Stimulated activated effector memory CD8-positive, alpha-beta T cell treated with anti-CD3 and anti-CD28 coated beads, Interleukin-12 subunit alpha, Interleukin-12 subunit beta, amount 100 ng/mL, for 72 hours (primary cell): ENCODE data around the gene MYH4.

Experiments
- ATAC-seq: fragments of 150-1000 bp; cut with Tn5 transposase; 2 replicates; pipeline ENCODE4 v1.10.0; 2021
- DNase-seq, 2 donors: peaks; one replicate each; pipeline ENCODE4 v3.0.0; 2021 to 2022; ENCODE audit warnings: low spot score in 2 of 2
- H3K27ac Mint-ChIP-seq: one replicate; pipeline ENCODE4 v1.8.0; 2022; ENCODE audit warnings: mild to moderate bottlenecking, mixed read lengths
- H3K36me3 Mint-ChIP-seq: one replicate; pipeline ENCODE4 v1.8.0; 2022; ENCODE audit warnings: mild to moderate bottlenecking, mixed read lengths
- H3K4me1 Mint-ChIP-seq: one replicate; pipeline ENCODE4 v1.8.0; 2022; ENCODE audit warnings: mixed read lengths
- H3K4me3 Mint-ChIP-seq: one replicate; pipeline ENCODE4 v1.8.0; 2022; ENCODE audit warnings: mild to moderate bottlenecking, mixed read lengths
- H3K9me3 Mint-ChIP-seq: one replicate; pipeline ENCODE4 v1.8.0; 2022; ENCODE audit warnings: mixed read lengths

MYH4 gene

DNA sequence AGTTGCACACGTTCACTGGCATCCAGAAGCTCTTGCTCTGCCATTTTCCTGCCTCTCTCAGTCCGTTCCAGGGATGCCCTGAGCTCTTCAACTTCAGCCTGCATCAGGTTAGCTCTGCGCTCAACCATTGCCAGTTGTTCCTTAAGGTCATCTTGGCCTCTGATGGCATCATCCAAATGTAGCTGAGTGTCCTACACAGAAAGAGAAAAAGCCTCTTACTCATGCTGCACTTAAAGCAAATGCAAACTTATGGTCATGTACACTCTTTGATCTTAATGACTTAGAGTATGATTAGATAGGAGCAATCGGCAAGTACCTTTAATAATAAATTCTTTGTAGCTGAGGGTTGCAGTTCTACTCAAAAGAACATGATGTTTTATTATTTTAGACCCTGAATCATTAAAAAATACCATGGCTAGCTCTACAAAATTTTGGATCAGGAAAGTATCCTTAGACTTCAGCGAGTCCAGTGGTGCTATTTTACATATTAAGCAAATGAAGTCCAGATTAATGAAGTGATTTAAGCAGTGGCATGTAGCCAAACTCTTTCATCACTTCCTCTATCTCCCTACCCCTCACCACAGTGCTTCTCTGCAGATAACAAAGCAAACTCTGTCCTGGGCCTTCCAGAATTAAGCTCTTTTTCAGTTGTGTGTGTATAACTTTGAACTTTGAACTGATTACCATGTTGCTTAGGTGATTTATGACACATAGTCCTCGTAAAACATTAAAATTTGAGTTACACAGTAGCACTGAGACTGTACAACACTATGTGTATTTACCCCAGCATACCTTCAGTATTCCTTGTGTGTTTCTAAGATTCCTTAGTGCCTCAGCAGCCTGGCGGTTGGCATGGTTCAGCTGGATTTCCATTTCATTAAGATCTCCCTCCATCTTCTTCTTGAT lies 22.1 kb downstream of the MYH4 start:
- H3K4me1 Mint-ChIP-seq, result no peaks in the 10 kb centered on the region
- H3K9me3 Mint-ChIP-seq, result no peaks in the 10 kb centered on the region
- ATAC-seq (no peak), DNase-seq (no peak)
- H3K4me3 Mint-ChIP-seq, result no peak overlapping the region
- H3K36me3 Mint-ChIP-seq, result no peaks in the 10 kb centered on the region
- no peak overlapping the region for H3K27ac Mint-ChIP-seq

DNA sequence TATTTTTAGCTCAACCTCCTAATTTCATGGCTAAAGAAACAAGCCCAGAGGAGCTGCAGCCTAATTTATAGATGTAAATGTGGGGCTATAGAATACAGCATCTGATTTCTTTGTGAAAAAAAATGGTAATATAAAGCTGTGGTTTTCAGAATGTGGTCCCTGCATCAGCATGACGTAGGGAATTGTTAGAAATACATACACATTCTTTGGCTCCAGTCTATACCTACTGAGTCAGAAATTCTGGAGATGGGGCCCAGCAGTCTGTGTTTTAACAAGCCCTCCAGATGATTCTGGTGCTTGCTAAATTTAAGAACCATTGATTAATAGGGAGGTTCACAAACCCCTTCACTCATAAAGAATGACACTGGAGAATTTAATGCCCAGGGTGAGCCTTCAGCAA lies 29.5 kb downstream of the MYH4 start:
- DNase-seq, result no peak
- no peaks in the 10 kb centered on the region for H3K4me1 Mint-ChIP-seq
- H3K27ac Mint-ChIP-seq, result no peak overlapping the region
- H3K9me3 Mint-ChIP-seq, result no peaks in the 10 kb centered on the region
- no peaks in the 10 kb centered on the region for H3K36me3 Mint-ChIP-seq
- ATAC-seq, result no peak
- no peak overlapping the region for H3K4me3 Mint-ChIP-seq

DNA sequence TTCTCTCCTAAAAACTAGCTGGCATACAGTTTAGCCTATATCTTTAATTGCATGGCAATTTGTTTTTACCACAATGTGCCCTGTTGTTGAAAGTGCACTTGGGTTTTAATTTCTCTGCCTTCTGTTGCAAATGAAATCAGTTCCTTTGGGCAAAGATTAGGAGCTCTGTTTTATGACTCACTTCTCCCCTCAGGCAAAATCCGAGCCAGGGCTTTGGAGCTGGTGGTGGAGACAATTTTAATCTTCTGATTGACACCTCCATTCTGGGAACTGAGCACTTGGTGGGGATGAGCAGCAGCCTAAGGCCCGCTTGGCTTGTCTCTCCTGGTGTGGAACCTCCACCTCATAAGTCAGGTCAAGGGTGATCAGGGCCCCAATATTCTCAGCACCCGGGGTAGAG lies 34.3 kb downstream of the MYH4 start:
- Mint-ChIP-seq H3K4me1 (no peaks in the 10 kb centered on the region), H3K36me3 (no peaks in the 10 kb centered on the region), H3K4me3 (no peak overlapping the region), H3K9me3 (peaks cover 3% of the 10 kb centered on the region), H3K27ac (no peak overlapping the region)
- ATAC-seq (no peak), DNase-seq (no peak)

DNA sequence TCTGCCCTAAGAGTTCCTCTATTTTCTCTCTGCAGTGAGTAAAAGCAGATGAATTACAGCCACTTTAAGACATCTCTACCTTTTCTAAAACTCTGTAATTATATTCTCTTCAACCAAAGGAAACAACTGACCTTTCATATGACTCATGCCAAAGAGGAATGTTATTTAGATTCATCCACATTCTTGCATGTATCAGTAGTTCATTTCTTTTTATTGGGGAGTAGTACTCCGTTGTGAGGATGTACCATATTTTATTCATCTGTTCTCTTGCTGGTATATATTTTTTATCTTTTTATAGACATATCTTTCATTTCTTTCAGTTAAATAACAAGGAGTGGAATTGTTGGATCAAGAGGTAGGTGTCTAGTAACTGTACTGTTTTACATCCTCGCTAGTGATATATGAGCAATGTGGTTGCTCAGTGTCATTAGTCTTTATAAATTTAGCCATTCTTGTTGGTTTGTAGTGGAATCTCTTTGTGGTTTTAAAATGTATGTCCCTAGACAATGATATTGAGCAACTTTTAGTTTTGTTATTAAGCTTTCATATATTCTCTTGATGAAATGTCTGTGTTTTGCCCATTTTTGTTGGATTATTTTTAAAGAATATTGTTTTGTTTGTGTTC lies 39.8 kb downstream of the MYH4 start:
- no peak for DNase-seq
- H3K4me1 Mint-ChIP-seq, result no peaks in the 10 kb centered on the region
- H3K36me3 Mint-ChIP-seq, result no peaks in the 10 kb centered on the region
- H3K9me3 Mint-ChIP-seq, result peaks cover 3% of the 10 kb centered on the region
- no peak for ATAC-seq
- no peak overlapping the region for H3K4me3 Mint-ChIP-seq
- H3K27ac Mint-ChIP-seq, result no peak overlapping the region

DNA sequence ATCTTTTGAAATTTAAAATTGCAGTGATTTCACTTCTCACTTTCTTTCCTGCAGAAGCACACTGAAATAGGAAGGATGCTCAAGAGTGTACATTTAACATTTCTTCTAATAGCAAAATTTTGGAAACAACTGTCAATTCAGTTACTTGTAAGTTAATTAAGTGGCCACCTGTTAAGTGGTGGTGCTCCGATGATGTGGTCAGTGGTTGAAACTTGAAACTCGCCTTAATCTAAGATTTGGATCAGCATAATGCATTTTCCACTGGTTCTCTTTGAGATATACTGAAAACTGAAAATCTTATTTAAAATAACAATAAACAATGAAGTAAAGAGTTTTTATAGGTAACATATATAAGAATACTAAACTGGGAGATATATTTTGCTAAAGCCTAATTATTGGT lies 40.6 kb downstream of the MYH4 start:
- Mint-ChIP-seq H3K4me3 (no peak overlapping the region), H3K36me3 (no peaks in the 10 kb centered on the region), H3K4me1 (no peaks in the 10 kb centered on the region), H3K27ac (no peak overlapping the region), H3K9me3 (peaks cover 3% of the 10 kb centered on the region)
- DNase-seq, result no peak
- ATAC-seq, result no peak

DNA sequence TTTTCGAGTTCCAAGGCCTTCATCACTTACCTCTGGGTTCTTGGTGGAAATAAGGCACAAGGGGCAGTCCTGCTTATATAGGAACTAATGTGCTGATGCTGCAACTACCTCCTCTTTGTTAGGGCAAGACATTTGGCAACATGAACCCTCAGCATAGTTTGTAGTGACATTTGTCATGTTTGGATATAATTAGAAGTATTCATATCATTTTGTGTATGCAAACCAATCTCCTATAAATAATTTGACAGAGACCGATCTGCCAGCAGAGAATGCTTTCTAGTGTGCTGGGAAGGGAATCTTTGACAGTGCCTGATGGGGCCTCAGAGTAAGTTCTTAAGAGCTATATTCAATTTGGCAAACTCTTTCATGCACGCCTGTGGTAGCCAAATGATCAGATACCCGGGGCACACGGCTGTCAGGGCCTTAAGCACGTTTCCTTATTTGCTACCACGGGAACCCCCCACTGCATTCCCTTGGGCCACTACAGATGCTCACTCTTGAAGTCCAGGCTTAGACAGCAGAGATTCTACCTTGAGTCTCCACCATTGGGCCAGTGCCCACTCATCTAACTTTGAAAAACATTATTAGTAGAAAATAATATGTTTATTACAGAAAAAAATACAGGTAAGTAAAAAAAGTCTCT lies 47.3 kb downstream of the MYH4 start, which contains the start of gene MYH8:
Gene MYH8 (minus strand): TSS at position 51 of the 643 bp plus-strand sequence. CDS start 1,723 bp downstream, outside the sequence.
- DNase-seq, result no peak
- no peaks in the 10 kb centered on the region for H3K36me3 Mint-ChIP-seq
- no peak within 1 kb of the TSS for H3K4me3 Mint-ChIP-seq
- no peaks in the 10 kb centered on the region for H3K9me3 Mint-ChIP-seq
- no peaks in the 10 kb centered on the region for H3K4me1 Mint-ChIP-seq
- ATAC-seq, result no peak
- H3K27ac Mint-ChIP-seq, result no peak within 1 kb of the TSS

DNA sequence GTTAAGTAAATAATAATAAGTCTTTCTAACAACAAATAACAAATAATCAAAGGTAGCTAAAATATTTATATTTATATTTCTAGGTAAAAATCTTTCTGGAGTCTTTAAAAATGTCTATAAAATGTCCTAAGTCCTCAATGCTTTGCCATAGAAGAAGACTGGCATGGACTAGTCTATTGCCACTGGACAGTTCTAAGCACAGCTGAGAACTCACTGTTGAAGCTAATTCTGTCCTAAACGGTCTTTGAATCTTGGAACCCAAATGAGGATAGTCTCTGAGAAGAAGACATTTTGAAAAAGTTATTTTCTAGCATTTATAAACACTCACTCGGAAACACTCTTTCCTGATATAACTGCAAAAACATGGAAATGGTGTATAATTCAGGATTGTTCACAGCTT lies 48.1 kb downstream of the MYH4 start:
- Mint-ChIP-seq H3K4me1 (no peaks in the 10 kb centered on the region), H3K27ac (no peak overlapping the region), H3K9me3 (no peaks in the 10 kb centered on the region), H3K36me3 (no peaks in the 10 kb centered on the region), H3K4me3 (no peak overlapping the region)
- no peak for DNase-seq
- ATAC-seq, result no peak

DNA sequence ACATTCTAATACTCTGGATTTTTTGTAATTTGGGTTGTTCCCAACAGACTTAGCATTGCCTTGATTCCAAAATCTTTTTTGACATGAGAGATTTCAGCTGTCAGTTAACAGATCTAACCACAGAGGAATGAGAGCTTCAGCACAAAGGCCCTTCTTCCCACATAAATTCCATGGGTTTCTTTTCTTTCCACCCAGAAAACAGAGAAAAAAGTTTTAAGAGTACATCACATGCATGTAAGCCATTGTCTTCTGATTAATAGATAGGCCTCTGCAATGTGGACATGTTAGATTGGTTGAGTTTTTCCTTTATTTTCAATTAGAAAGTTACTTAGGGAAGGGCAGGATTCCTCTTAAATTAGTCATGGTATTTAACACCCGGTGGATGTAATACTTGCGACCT lies 48.5 kb downstream of the MYH4 start:
- no peak for DNase-seq
- Mint-ChIP-seq H3K4me1 (no peaks in the 10 kb centered on the region), H3K4me3 (no peak overlapping the region), H3K27ac (no peak overlapping the region), H3K36me3 (no peaks in the 10 kb centered on the region), H3K9me3 (no peaks in the 10 kb centered on the region)
- ATAC-seq, result no peak

DNA sequence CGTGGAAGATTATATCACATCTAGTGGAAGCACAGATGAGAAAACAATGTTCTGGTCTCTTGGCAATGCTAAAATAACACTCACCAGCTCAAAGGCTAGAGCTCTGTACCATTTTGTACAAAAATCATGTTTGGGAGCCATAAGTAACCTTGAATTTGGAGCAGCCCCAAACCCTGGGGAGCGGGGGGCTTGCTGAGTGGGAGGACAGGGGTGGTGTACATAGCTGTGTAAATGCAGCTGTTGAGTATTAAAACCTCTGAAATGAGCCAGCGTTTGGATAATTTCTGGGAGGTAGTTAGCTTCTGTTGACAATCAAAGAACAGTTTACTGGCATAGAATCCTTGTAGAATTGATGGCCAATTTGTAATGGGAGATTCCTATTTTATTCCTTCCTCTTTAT lies 51.9 kb downstream of the MYH4 start:
- no peaks in the 10 kb centered on the region for H3K36me3 Mint-ChIP-seq
- H3K4me3 Mint-ChIP-seq, result no peak overlapping the region
- H3K9me3 Mint-ChIP-seq, result no peaks in the 10 kb centered on the region
- no peak for ATAC-seq
- H3K4me1 Mint-ChIP-seq, result no peaks in the 10 kb centered on the region
- H3K27ac Mint-ChIP-seq, result no peak overlapping the region
- DNase-seq, result no peak

DNA sequence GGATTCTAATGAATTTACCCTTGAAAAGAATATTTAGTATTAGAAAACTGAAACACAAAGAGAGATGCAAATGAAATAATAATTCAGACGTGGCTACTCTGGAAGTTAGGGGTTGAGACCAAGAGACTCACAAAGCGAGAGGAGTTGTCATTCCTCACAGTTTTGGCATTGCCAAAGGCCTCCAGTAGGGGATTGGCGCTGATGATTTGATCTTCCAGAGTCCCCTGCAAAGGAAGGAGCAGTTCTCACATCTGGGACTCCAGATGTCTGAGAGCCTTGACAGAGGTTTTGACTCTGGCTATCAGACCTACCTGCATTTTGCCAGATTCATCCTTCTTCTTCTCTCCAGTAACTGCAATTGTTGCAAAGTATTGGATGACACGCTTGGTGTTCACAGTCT lies 54.2 kb downstream of the MYH4 start:
- Mint-ChIP-seq H3K4me3 (no peak overlapping the region), H3K27ac (no peak overlapping the region), H3K36me3 (no peaks in the 10 kb centered on the region), H3K9me3 (no peaks in the 10 kb centered on the region), H3K4me1 (no peaks in the 10 kb centered on the region)
- ATAC-seq (no peak), DNase-seq (no peak)

DNA sequence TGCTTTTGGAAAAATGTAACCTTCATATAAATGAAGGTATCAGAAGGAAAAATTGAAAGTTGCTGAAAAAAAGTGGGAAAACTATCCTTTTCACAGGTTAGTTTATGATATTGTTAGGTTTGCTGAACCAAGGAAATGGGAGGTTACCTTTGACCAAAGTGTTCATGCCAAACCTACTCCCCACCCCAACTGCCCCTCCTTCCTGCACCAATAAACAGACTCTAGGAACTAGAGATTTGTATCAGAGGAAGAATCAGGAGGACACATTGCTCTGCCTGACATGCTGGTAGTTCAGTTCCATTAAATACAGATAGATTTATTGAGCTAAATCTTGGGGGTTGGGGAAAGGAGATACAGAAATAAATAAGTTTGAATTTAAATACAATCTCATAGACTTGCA lies 65.8 kb downstream of the MYH4 start:
- ATAC-seq (no peak), DNase-seq (no peak)
- Mint-ChIP-seq H3K36me3 (no peaks in the 10 kb centered on the region), H3K9me3 (no peaks in the 10 kb centered on the region), H3K4me3 (no peak overlapping the region), H3K27ac (no peak overlapping the region), H3K4me1 (no peaks in the 10 kb centered on the region)

DNA sequence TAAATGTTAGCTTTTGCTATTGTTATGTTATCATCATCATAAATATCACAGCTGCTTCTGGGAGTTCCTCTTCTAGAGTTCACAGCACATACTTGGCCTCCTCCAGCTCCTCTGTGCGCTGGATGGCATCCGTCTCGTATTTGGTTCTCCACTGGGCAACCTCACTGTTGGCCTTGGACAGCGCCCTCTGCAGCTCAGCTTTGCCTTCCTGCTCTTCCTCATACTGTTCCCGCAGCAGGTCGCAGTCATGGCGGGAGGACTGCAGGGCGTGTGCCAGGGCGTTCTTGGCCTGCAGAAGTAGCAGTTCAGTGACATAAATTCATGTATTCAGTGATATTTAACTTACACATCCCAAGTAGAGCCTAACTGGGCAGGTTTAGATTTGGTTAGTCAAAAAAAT lies 71.0 kb downstream of the MYH4 start:
- no peaks in the 10 kb centered on the region for H3K9me3 Mint-ChIP-seq
- DNase-seq (no peak), ATAC-seq (no peak)
- no peak overlapping the region for H3K4me3 Mint-ChIP-seq
- H3K4me1 Mint-ChIP-seq, result no peaks in the 10 kb centered on the region
- H3K27ac Mint-ChIP-seq, result no peak overlapping the region
- H3K36me3 Mint-ChIP-seq, result no peaks in the 10 kb centered on the region

DNA sequence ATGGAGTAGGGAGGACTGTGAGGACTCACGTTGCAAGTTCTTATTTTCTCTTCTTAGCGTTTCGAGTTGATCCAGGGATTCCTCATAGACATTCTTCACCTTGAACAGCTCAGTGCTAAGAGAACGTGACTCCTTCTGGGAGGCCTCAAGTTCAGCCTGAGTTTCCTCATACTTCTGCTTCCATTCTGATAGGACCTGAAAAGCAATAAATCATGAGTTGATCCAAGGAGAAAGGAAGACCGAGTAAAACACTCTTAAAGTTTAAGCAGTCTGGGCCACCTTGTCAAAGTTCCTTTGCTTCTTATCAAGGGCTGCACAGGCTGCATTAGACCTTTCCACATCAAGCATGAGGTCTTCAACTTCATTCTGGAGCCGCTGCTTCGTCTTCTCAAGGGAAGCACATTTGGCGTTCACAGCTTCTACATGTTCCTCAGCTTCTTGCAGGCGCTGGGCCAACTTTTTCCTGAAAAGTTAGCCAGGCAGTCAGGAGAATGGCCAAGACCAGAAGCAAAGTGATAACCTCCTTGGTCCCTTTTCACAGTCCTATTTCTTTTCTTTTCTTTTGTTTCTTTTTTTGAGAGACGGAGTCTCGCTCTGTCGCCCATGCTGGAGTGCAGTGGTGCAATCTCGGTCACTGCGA lies 72.7 kb downstream of the MYH4 start:
- H3K27ac Mint-ChIP-seq, result no peak overlapping the region
- H3K4me1 Mint-ChIP-seq, result no peaks in the 10 kb centered on the region
- H3K4me3 Mint-ChIP-seq, result no peak overlapping the region
- H3K9me3 Mint-ChIP-seq, result no peaks in the 10 kb centered on the region
- DNase-seq (no peak), ATAC-seq (no peak)
- no peaks in the 10 kb centered on the region for H3K36me3 Mint-ChIP-seq

DNA sequence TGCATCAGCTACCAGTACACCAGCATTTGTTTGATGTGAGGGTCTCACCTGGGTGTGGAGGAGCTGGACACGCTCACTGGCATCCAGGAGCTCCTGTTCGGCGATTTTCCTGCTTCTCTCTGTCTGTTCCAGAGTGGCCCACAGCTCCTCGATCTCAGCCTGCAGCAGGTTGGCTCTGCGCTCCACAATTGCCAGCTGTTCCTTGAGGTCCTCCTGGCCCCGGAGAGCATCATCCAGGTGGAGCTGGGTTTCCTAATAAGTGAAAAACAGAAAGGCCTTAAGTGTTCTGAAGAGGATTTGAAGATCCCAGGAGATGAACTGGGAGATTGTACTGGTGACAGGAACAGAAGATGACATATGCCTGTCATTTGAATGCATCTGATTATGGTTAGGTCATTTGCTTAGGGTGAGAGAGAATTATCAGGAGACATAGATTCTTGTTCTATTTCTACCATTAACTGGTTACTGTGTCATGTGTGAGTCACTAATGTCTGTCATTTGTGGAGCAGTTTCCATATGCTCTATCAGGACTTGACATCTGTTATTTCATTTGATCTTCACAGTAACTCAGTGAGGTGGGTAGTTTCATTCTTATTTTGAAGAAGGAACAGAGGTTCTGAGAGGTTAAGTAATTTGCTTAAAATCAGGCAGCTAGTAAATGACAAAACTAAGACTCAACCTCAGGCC lies 75.0 kb downstream of the MYH4 start:
- DNase-seq (no peak), ATAC-seq (no peak)
- Mint-ChIP-seq H3K36me3 (no peaks in the 10 kb centered on the region), H3K4me3 (no peak overlapping the region), H3K4me1 (no peaks in the 10 kb centered on the region), H3K9me3 (no peaks in the 10 kb centered on the region), H3K27ac (no peak overlapping the region)
